NCI-H146 treated with DMSO at 0.1 percent for 48 hours (cell line): ENCODE measurements around the gene NINJ2.

ENCODE experiments used
- DNase-seq: peaks from one replicate; lab custom pipeline; 2025; ENCODE audit not compliant: unreplicated experiment; lab: John Stamatoyannopoulos, UW

The NINJ2 gene

GRCh38 chr12:674272-674781 lies 11.1 kb upstream of the NINJ2 start:
- no peak for DNase-seq

DNA sequence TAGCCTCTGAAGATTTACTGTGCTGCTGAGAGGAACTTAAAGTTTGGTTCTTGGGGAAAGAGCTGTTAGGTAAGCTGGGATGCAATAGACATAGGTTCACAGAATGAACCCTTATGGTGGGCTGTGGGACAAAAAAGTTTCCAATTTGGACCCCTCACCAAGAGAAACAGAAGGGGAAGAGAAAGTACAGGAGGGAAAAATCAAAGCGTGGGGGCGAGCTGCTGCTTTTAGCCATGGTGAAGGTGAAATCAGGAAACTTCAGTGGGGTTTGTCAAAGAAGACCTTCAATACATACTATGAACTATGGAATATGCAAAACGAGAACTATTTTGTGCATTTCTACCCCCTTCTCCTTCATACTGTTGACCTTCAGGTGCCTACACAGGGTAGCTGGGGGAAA lies 10.6 kb upstream of the NINJ2 start:
- DNase-seq, result no peak

GRCh38 chr12:669576-669945 lies 6.3 kb upstream of the NINJ2 start:
- DNase-seq, result no peak

- no peak for DNase-seq
Measured at GRCh38 chr12:668090-668481, 4.8 kb upstream of the NINJ2 start.

DNA sequence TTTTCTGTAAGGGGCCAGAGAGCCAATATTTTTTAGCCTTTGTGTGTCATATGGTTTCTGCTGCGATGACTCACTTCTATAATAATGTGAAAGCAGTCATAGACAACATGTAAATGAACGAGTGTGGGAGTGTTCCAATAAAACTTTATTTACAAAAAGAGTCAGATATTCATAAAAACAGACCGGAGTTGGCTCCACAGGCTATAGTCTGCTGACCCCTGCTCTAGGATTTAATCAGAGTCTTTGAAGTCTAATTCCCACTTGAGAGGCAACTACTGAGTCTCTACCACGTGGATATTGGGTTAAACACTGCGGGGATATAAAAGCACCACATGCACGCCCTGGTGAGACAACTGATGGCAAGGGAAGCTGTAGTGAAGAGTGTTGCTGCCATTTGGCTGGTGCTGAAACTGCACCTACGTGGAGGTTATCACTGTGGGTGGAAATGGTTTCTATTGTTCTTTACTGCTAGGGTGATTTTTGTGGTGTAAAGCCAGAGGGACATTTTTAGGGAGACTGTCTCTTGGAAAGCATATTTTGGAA lies 3.6 kb upstream of the NINJ2 start:
- no peak for DNase-seq

- no peak for DNase-seq
Measured at GRCh38 chr12:666066-666465, 2.8 kb upstream of the NINJ2 start.

DNA sequence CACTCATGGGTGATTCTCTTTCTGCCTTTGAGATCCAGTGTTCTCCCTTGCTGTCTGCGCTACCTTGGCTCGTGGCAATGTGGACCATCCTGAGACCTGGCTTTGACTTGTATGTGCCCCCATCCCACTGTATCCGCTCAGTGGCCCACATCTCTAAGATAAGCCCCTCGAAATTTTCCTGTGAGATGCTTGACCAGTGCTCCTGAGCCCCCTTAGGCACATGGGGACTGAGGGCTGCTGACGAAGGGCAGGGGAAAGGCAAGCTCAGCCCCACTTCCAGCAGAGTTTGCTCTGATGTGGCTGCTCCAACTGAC lies 1.5 kb upstream of the NINJ2 start:
- no peak for DNase-seq

- DNase-seq, result no peak
Measured at GRCh38 chr12:664075-664778, 982 bp upstream of the NINJ2 start.

- no peak for DNase-seq
Measured at GRCh38 chr12:662566-663292, 516 bp downstream of the NINJ2 start.

DNA sequence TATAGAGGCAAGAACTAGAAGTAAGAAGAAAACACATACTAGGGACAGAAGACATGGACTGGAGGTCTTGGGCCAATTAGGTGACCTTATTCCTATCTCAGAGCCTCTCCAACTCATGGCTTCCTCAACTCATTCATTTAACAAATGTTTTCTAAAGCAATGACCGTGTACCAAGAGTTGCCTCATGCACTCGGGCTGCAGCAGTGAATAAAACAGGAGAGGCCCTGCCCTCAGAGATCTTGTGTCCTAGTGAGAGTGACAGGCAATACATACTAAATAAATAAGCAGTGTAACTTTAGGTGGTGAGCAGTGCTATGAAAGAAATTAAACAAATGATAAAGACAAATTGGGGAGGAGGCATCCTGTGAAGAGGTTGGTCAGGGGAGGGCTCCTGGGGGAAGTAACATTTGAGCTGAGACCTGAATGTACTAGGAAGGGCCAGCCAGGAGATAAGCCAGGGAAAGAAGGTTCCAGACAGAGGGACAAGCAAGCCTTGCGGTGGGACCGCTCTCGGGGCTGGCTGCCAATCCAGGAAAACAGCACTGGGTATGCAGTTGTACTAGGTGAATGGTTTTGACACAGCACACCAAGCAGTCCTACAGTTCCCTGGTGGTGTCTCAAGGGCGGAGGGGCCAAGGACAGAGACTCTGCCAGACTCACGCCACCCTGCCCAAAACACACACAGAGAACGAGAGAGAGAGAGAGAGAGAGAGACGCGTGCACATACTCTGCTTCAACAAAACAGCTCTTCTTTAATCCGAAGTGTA lies 1.3 kb downstream of the NINJ2 start:
- DNase-seq, result no peak

DNA sequence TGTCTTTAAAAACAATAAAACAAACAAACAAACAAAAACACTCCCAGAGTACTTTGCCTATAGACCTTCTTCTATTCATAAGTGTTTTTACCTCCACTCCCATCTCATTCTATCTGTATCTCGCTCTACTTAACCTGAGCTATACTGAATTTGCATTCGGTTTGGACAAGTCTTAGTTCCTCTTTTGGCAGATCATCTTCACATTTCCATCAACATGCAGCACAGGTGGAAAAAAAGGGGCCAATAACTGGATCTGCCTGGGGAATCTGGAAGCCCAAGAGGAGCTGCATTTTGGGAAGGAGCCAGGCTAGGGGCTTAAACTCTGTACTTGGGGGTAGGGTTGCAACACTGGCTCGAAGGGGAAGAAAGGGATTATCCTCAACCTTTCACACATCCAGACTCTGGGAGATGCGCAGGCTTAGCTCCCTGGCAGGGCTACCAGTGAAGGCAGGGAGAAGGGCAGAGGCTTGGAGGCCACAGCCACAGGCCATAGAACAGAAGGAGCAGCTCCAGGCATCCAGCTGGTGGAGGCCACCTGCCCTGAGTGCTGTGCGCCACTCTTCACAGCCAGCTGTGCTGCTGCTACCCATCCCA lies 4.1 kb downstream of the NINJ2 start:
- no peak for DNase-seq

- no peak for DNase-seq
Measured at GRCh38 chr12:650983-651382, 12.3 kb downstream of the NINJ2 start.

DNA sequence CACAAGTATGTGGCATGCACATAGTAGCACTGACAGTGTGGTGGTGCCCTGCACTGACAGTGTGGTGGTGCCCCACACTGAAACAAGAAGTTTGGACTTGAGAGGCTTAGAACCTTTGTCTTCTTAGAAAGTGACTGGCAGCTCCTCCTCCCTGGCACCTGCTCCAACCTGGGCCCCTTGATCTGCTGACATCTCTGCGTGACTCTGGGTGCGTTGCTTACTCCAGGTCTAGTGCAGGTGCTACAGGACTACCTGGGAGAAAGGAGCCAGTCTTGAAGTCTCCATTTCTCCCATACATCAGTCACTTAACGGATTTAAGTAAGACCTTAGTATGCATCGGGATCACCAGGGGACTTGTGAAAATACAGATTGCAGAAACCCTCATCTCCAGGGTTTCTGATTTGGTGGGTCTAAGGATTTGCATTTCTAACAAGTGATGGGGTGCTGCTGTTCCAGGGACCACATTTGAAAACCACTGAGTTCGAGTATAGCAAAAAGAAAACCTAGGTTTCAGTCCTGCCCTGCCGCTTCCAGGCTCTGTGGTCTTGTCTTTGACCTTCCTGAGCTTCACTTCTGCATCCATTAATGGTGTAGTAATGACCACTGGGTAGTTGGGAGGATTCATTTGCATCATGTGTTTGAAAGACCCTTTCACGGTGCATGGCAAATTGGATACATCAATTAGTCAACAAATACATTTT lies 15.7 kb downstream of the NINJ2 start:
- no peak for DNase-seq

- DNase-seq, result no peak
Measured at GRCh38 chr12:646442-647384, 16.5 kb downstream of the NINJ2 start.

- DNase-seq, result no peak
Measured at GRCh38 chr12:645563-646071, 17.6 kb downstream of the NINJ2 start.

DNA sequence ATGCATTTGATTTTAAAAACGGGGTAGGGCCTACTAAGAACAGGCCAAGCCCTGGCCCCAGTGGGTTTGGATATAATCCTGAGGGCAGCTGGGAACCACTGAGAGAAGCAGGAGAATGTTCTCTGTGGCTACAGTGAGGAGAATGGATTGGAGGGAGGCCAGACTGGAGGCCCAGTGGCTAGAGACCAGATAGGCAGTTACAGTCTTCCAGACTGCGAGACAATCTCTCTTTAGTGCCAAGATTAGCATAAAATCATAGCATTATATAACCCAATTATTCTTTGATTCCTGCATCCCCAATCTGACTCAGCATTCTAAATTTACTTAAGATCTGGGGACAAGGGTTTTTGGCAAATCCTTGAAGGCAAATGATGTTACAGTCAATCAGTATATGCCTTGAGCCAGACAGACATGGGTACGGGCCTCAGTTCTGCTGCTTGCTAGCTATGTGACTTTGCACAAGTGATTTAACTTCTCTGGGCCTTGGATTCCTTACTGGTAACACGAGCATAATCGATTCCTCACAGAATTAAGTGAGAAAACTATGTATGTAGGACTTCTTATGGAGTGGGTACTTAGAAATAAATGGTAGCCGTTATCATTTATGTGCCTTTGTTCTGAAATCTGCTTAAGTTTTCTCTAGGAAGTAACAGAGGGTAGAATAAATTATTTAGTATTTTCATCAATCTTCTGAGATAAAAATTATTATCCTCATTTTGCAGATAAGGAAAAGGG lies 18.3 kb downstream of the NINJ2 start:
- no peak for DNase-seq

DNA sequence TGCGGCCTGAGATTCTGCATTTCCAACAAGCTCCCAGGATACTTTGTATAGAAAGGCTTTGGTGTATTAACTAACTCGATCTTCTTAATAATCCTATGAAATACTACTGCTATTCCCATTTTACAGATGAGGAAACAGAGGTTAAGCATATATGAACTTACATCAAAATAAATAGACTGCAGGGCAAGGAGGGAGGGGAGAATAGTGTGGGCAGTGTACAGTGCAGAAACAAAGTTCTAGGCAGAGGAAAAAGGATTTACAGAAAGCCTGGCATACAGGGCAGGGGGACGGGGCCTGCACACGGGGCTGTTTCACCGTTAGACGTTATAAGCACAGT lies 19.0 kb downstream of the NINJ2 start:
- no peak for DNase-seq

DNA sequence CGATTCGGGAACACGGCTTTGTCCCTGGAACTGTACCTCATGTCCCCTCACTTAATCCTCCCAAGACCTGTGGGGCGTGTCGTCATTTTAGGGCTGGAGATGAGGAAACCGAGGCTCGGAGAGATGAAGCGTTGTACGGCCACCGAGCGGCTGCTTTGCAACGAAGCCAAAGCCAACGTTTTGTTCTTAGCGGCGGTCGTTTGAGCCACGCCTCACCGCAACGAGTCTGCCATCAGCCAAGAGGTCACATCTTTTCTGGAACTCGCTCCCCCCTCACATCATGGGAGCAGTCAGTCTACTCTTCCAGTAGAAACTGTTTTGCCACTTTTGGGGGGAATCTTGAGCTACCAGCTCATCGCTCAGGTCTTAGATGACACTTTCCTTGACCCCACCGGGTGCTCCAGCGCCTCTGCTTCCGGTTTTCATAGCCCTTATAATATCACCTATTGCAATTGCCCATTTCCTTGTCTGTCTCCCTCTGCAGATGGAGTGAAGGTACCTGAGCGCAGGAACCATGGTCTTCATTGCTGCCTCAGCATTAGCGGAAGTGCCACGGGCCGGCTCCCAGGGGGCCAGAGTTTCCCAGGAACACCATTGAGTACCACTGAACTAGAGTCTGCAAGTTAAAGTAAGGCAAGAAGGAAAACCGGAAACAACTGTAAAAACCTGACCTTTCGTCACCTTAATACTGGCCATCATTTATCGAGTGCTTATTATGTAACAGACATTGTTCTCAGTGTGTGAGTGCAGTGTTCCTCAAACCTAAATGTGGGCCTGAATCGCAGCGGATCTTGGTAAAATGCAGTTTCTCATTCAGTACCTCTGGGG lies 19.6 kb downstream of the NINJ2 start:
- DNase-seq, result no peak
